Caco-2 (cell line): ENCODE measurements around the gene PBX2. TPM values are rescaled to one million over a fixed set of nuclear protein-coding genes. Genes with fewer than 3 reads are reported as not detected.

Source experiments
- BruUV-seq: library from RNA; stranded (reverse); fragments of 400-500 nt; replicated peaks from 2 replicates; lab custom pipeline; 2021; lab: Mats Ljungman, UMichigan
- CTCF ChIA-PET: fragments of 300-600 bp; sonication (Branson Sonifier 250); formaldehyde crosslinking; loops from one replicate; lab custom pipeline; 2022; ENCODE audit warnings: antibody characterized with exemption; lab: Charles Lee
- POLR2A ChIA-PET: fragments of 300-600 bp; sonication (Branson Sonifier 250); formaldehyde crosslinking; loops from one replicate; lab custom pipeline; 2022; ENCODE audit warnings: antibody characterized with exemption; lab: Charles Lee
- DNase-seq, 2 experiments: peaks; one replicate each; pipeline versions ENCODE4 v3.0.0 to v3.0.0-alpha.2; 2020 to 2022
- H3K27me3 ChIP-seq: replicated peaks from 2 replicates; pipeline ENCODE4 v1.6.0; 2011; ENCODE audit warnings: low read length; ENCODE audit not compliant: control insufficient read depth, insufficient read depth
- H3K36me3 ChIP-seq: 2 replicates; pipeline ENCODE4 v1.5.1; 2011; ENCODE audit warnings: low read length; ENCODE audit not compliant: control insufficient read depth, insufficient read depth
- H3K4me1 ChIP-seq: fragments of 250-450 bp; sonication (Bioruptor Pico); 2 replicates; pipeline ENCODE4 v1.5.1; 2020; ENCODE audit warnings: mild to moderate bottlenecking
- H3K4me3 ChIP-seq: 2 replicates; pipeline ENCODE4 v1.5.1; 2011; ENCODE audit warnings: low read depth, mild to moderate bottlenecking, control low read depth, low read length
- H3K9me3 ChIP-seq: fragments of 250-450 bp; sonication (Bioruptor Pico); 2 replicates; pipeline ENCODE4 v1.5.1; 2020; ENCODE audit warnings: mild to moderate bottlenecking, moderate library complexity
- H3K27ac Mint-ChIP-seq: one replicate; pipeline ENCODE4 v1.8.0; 2022; ENCODE audit warnings: mixed read lengths; ENCODE audit not compliant: unreplicated experiment
- H3K27me3 Mint-ChIP-seq: one replicate; pipeline ENCODE4 v1.8.0; 2022; ENCODE audit warnings: mixed read lengths; ENCODE audit not compliant: insufficient read depth, unreplicated experiment
- H3K36me3 Mint-ChIP-seq: one replicate; pipeline ENCODE4 v1.8.0; 2022; ENCODE audit warnings: mild to moderate bottlenecking, mixed read lengths; ENCODE audit not compliant: insufficient read depth, unreplicated experiment
- H3K4me1 Mint-ChIP-seq: one replicate; pipeline ENCODE4 v1.8.0; 2022; ENCODE audit warnings: low read depth, mixed read lengths; ENCODE audit not compliant: unreplicated experiment
- H3K4me3 Mint-ChIP-seq: one replicate; pipeline ENCODE4 v1.8.0; 2022; ENCODE audit warnings: mild to moderate bottlenecking, moderate library complexity, mixed read lengths; ENCODE audit not compliant: unreplicated experiment
- H3K9me3 Mint-ChIP-seq: one replicate; pipeline ENCODE4 v1.8.0; 2022; ENCODE audit warnings: mixed read lengths; ENCODE audit not compliant: unreplicated experiment
- CTCF ChIP-seq, 2 experiments: fragments of 200-600 bp in 1 of 2; IDR thresholded peaks; 1 replicate in 1 of 2; 2 replicates in 1 of 2; pipeline versions ENCODE4 v1.5.1 to v1.8.0; 2011 to 2022; ENCODE audit warnings: antibody characterized with exemption in 1 of 2, control low read depth in 1 of 2, inconsistent platforms in 1 of 2, low read depth in 1 of 2, low read length in 1 of 2, mild to moderate bottlenecking in 1 of 2, moderate library complexity in 1 of 2; ENCODE audit not compliant: insufficient read depth in 1 of 2, severe bottlenecking in 1 of 2, unreplicated experiment in 1 of 2
- intact Hi-C: fragments of 100-400 bp; cut with micrococcal nuclease; formaldehyde crosslinking; loops from one replicate; pipeline ENCODE4 v1.10.0; 2022; ENCODE audit not compliant: unreplicated experiment
- total RNA-seq: library from RNA; stranded (reverse); gene quantifications from 2 replicates; pipeline ENCODE4 v1.2.3, GENCODE V29; 2022

PBX2 gene
- total RNA-seq, 1 experiment from 2014 or later, result 96.3 TPM

GRCh38 chr6:32183030-32183429, 7.0 kb downstream of the PBX2 start:
- Mint-ChIP-seq H3K4me1 (peaks cover 31% of the 10 kb centered on the region), H3K9me3 (no peaks in the 10 kb centered on the region), H3K27me3 (no peaks in the 10 kb centered on the region), H3K36me3 (peaks cover 67% of the 10 kb centered on the region), H3K4me3 (no peak overlapping the region), H3K27ac (peak overlapping the region; percentile 58)
- intact Hi-C loops, result no loop called here
- BruUV-seq, result no TSS peak
- H3K27me3 ChIP-seq, result no peaks in the 10 kb centered on the region
- no peak for DNase-seq
- no peak overlapping the region for H3K4me3 ChIP-seq
- no peak for TF ChIP-seq CTCF (IDR thresholded peaks at IDR 0.05; ENCODE audit: insufficient read depth in 1 of 2, low read depth in 1 of 2, low read length in 1 of 2, severe bottlenecking in 1 of 2, unreplicated experiment in 1 of 2)
- peaks cover 8% of the 10 kb centered on the region for H3K4me1 ChIP-seq
- ChIA-PET CTCF (interaction anchor here (0.8 kb wide), 1 partner anchor 13 kb away, joined by 4 read pairs; no protein-coding TSS in a partner anchor), POLR2A (no interaction called here)
- H3K9me3 ChIP-seq, result no peaks in the 10 kb centered on the region
- H3K36me3 ChIP-seq, result peaks cover 3% of the 10 kb centered on the region

- Mint-ChIP-seq H3K4me1 (peaks cover 31% of the 10 kb centered on the region), H3K9me3 (no peaks in the 10 kb centered on the region), H3K36me3 (peaks cover 68% of the 10 kb centered on the region), H3K4me3 (no peak overlapping the region), H3K27me3 (no peaks in the 10 kb centered on the region), H3K27ac (no peak overlapping the region)
- Histone ChIP-seq H3K36me3 (peaks cover 1% of the 10 kb centered on the region), H3K4me3 (no peak overlapping the region), H3K4me1 (peaks cover 8% of the 10 kb centered on the region), H3K27me3 (no peaks in the 10 kb centered on the region), H3K9me3 (no peaks in the 10 kb centered on the region)
- POLR2A ChIA-PET, result no interaction called here
- intact Hi-C loops, result no loop called here
- CTCF ChIA-PET, result interaction anchor here (0.8 kb wide), 1 partner anchor 13 kb away, joined by 4 read pairs; no protein-coding TSS in a partner anchor
- DNase-seq, result no peak
- BruUV-seq, result no TSS peak
- TF ChIP-seq CTCF (IDR thresholded peaks at IDR 0.05; ENCODE audit: insufficient read depth in 1 of 2, low read depth in 1 of 2, low read length in 1 of 2, severe bottlenecking in 1 of 2, unreplicated experiment in 1 of 2), result no peak
These were observed 7.4 kb downstream of the PBX2 start for GRCh38 chr6:32182555-32182981.

- intact Hi-C loops, result no loop called here
- H3K36me3 Mint-ChIP-seq, result peaks cover 66% of the 10 kb centered on the region
These were observed 8.0 kb downstream of the PBX2 start for GRCh38 chr6:32181915-32182529.

More at GRCh38 chr6:32181915-32182529, 8.0 kb downstream of the PBX2 start:
- ChIA-PET CTCF (interaction anchor here (0.8 to 1.2 kb wide), 2 partner anchors 14 kb away, joined by 3 to 4 read pairs; no protein-coding TSS in a partner anchor), POLR2A (no interaction called here)
- no peak for DNase-seq
- H3K4me1 Mint-ChIP-seq, result peaks cover 33% of the 10 kb centered on the region
- peaks cover 1% of the 10 kb centered on the region for H3K36me3 ChIP-seq
- no peaks in the 10 kb centered on the region for H3K27me3 Mint-ChIP-seq
- H3K27ac Mint-ChIP-seq, result no peak overlapping the region
- H3K9me3 Mint-ChIP-seq, result no peaks in the 10 kb centered on the region
- H3K4me1 ChIP-seq, result peaks cover 9% of the 10 kb centered on the region
- no peak for TF ChIP-seq CTCF (IDR thresholded peaks at IDR 0.05; ENCODE audit: insufficient read depth in 1 of 2, low read depth in 1 of 2, low read length in 1 of 2, severe bottlenecking in 1 of 2, unreplicated experiment in 1 of 2)
- no peak overlapping the region for H3K4me3 Mint-ChIP-seq
- H3K27me3 ChIP-seq, result no peaks in the 10 kb centered on the region
- no TSS peak for BruUV-seq
- no peaks in the 10 kb centered on the region for H3K9me3 ChIP-seq
- no peak overlapping the region for H3K4me3 ChIP-seq
